ENCODE data around the gene CPA5. TPM values are rescaled to one million over a fixed set of nuclear protein-coding genes. Genes with fewer than 3 reads are reported as not detected.

Gene CPA5
- polyA plus RNA-seq, 1 of the 3 experiments (the other 2 are of a cell fraction): 1.3 TPM

GRCh38 chr7:130338233-130338632 lies 6.4 kb upstream of the CPA5 start:
- Histone ChIP-seq H3K9me3 (no peaks in the 10 kb centered on the region), H4K20me1 (ENCODE audit: insufficient read depth) (no peaks in the 10 kb centered on the region), H3F3A (replicated peaks; ENCODE audit: insufficient read depth) (no peaks in the 10 kb centered on the region), H3K4me1 (ENCODE audit: control insufficient read depth in 1 of 2, insufficient read depth in 2 of 2, low read depth in 1 of 2, low read length in 1 of 2) (no peaks in the 10 kb centered on the region; a peak in 1 of 4 replicates), H3K4me3 (ENCODE audit: low read depth in 2 of 2, low read length in 1 of 2) (no peak overlapping the region), H2AFZ (ENCODE audit: low read depth) (no peak overlapping the region), H3K9ac (no peak overlapping the region), H3K27ac (ENCODE audit: low read depth in 2 of 2, low read length in 1 of 2) (no peak overlapping the region), H3K36me3 (replicated peaks in 1 of 2; ENCODE audit: control insufficient read depth in 1 of 2, insufficient read depth in 2 of 2, low read length in 1 of 2) (no peaks in the 10 kb centered on the region), H3K79me2 (ENCODE audit: insufficient read depth) (no peaks in the 10 kb centered on the region), H3K9me2 (no peaks in the 10 kb centered on the region), H3K27me3 (ENCODE audit: insufficient read depth) (no peaks in the 10 kb centered on the region), H3K4me2 (no peak overlapping the region)
- ChIA-PET CTCF (interaction anchor here (1.7 to 2.1 kb wide), 2 partner anchors 10 to 266 kb away, joined by 4 to 8 read pairs; no protein-coding TSS in a partner anchor), POLR2A (interaction anchor here (1.1 kb wide), 1 partner anchor 133 kb away, joined by 3 read pairs; the partner anchor contains the start of gene TMEM209)
- DNase-seq: no peak
- 94% methylated on average over 3 of the region's 3 CpGs for WGBS (ENCODE audit: low lambda C conversion rate)
- TF ChIP-seq GATA2 (CRISPR knock-in tag; IDR thresholded peaks at IDR 0.05): no peak
- TF ChIP-seq NFIC (IDR thresholded peaks at IDR 0.05; ENCODE audit: borderline replicate concordance): no peak
- TF ChIP-seq EP300 (IDR thresholded peaks at IDR 0.05; ENCODE audit: borderline replicate concordance in 1 of 2, low read depth in 1 of 2, low read length in 1 of 2): no peak
- TF ChIP-seq JUND (IDR thresholded peaks at IDR 0.05): no peak
- TF ChIP-seq POLR2AphosphoS5 (IDR thresholded peaks at IDR 0.05; ENCODE audit: low read depth, low read length): no peak
- TF ChIP-seq PBX3 (IDR thresholded peaks at IDR 0.05): no peak
- TF ChIP-seq YY1 (IDR thresholded peaks at IDR 0.05; ENCODE audit: low read depth): no peak
- no peak for TF ChIP-seq RCOR1 (IDR thresholded peaks at IDR 0.05; ENCODE audit: low read length)
- TF ChIP-seq TEAD4 (IDR thresholded peaks at IDR 0.05; ENCODE audit: borderline replicate concordance, insufficient read depth): no peak

DNA sequence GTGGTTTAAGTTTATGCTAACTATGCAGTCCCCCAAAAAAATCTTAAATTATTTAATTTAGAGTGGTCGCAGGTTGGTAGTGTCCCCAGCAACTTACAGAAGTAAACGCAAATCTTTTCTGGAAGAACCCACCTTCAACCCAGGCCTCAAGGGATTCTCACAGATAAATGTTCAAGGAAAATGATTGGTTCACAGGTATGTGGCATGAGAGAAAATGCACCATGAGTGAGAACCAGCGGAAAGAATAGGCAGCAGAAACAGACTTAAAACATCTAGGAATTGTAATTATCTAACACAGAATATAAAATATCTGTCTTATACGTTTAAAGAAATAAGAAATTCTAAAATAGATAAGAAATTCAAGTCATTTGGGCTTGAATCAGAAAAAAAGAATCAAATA lies 2.7 kb upstream of the CPA5 start:
- ChIA-PET CTCF (no interaction called here), POLR2A (no interaction called here)
- TF ChIP-seq FOXJ3 (CRISPR knock-in tag; IDR thresholded peaks at IDR 0.05) (no peak), RAD21 (IDR thresholded peaks at IDR 0.05; ENCODE audit: low read length) (no peak), TAF1 (IDR thresholded peaks at IDR 0.05; ENCODE audit: borderline replicate concordance, low read depth, low read length) (no peak), RXRA (IDR thresholded peaks at IDR 0.05; ENCODE audit: borderline replicate concordance, low read depth) (no peak), CHD2 (IDR thresholded peaks at IDR 0.05; ENCODE audit: low read length, partially characterized antibody) (no peak), GATA2 (CRISPR knock-in tag; IDR thresholded peaks at IDR 0.05) (no peak), RCOR1 (IDR thresholded peaks at IDR 0.05; ENCODE audit: low read length) (no peak), NRF1 (IDR thresholded peaks at IDR 0.05; ENCODE audit: low read depth, low read length) (no peak), MEF2A (IDR thresholded peaks at IDR 0.05; ENCODE audit: borderline replicate concordance, low read depth) (no peak), ELF1 (IDR thresholded peaks at IDR 0.05) (no peak), SIN3A (IDR thresholded peaks at IDR 0.05; ENCODE audit: borderline replicate concordance, low read depth, low read length) (no peak)
- H3K9me2 ChIP-seq: no peaks in the 10 kb centered on the region
- no peaks in the 10 kb centered on the region for H4K20me1 ChIP-seq (ENCODE audit: insufficient read depth)
- H3K9me3 ChIP-seq: no peaks in the 10 kb centered on the region
- DNase-seq: no peak
- no peak overlapping the region for H3K27ac ChIP-seq (ENCODE audit: low read depth in 2 of 2, low read length in 1 of 2)
- H3K4me3 ChIP-seq (ENCODE audit: low read depth in 2 of 2, low read length in 1 of 2): no peak overlapping the region
- 77% methylated on average over 4 of the region's 4 CpGs for WGBS (ENCODE audit: low lambda C conversion rate)
- no peaks in the 10 kb centered on the region for H3K27me3 ChIP-seq (ENCODE audit: insufficient read depth)
- no peaks in the 10 kb centered on the region; a peak in 1 of 4 replicates for H3K4me1 ChIP-seq (ENCODE audit: control insufficient read depth in 1 of 2, insufficient read depth in 2 of 2, low read depth in 1 of 2, low read length in 1 of 2)
- no peaks in the 10 kb centered on the region for H3F3A ChIP-seq (replicated peaks; ENCODE audit: insufficient read depth)
- H3K79me2 ChIP-seq (ENCODE audit: insufficient read depth): no peaks in the 10 kb centered on the region
- H2AFZ ChIP-seq (ENCODE audit: low read depth): no peak overlapping the region
- no peaks in the 10 kb centered on the region for H3K36me3 ChIP-seq (replicated peaks in 1 of 2; ENCODE audit: control insufficient read depth in 1 of 2, insufficient read depth in 2 of 2, low read length in 1 of 2)
- no peak overlapping the region for H3K4me2 ChIP-seq
- no peak overlapping the region for H3K9ac ChIP-seq

Data from SK-N-SH (cell line).